HCT116 (cell line): Measurements from ENCODE around the gene TBL1X. TPM values are rescaled to one million over a fixed set of nuclear protein-coding genes. Genes with fewer than 3 reads are reported as not detected.

Experiments
- ATAC-seq: fragments of 200-7000 bp; cut with Tn5 transposase; 2 replicates; pipeline ENCODE4 v1.9.1; 2020; ENCODE audit warnings: mild to moderate bottlenecking, moderate library complexity
- BruUV-seq: library from RNA; stranded (reverse); fragments of 400-500 nt; replicated peaks from 2 replicates; lab custom pipeline; 2021; lab: Mats Ljungman, UMichigan
- CTCF ChIA-PET: fragments of 300-600 bp; sonication (Branson Sonifier 250); formaldehyde crosslinking; loops from one replicate; lab custom pipeline; 2021; ENCODE audit warnings: antibody characterized with exemption; lab: Charles Lee
- POLR2A ChIA-PET: fragments of 300-600, 350-600 bp; sonication (Branson Sonifier 250); formaldehyde crosslinking; loops from one replicate; lab custom pipeline; 2021; ENCODE audit warnings: antibody characterized with exemption; lab: Charles Lee
- RAD21 ChIA-PET, 2 experiments: fragments of 300-600 bp; sonication (Branson Sonifier 250); formaldehyde crosslinking; loops; one replicate each; lab custom pipeline; 2023; ENCODE audit warnings: low total read pairs in 2 of 2; ENCODE audit not compliant: uncharacterized antibody in 2 of 2, unreplicated experiment in 2 of 2, low non-redundant PET in 1 of 2; lab: Charles Lee
- DNase-seq: peaks from one replicate; pipeline ENCODE4 v3.0.0-alpha.2; 2010; ENCODE audit warnings: low read depth, low spot score
- H2AFZ ChIP-seq: fragments of 200-600 bp; shearing (Covaris generic), sonication (generic); 2 replicates; pipeline ENCODE4 v1.6.1; 2017; ENCODE audit warnings: low read depth, mixed run types, mixed read lengths, antibody characterized with exemption, low read length; ENCODE audit not compliant: poor library complexity, severe bottlenecking
- H3K27ac ChIP-seq: 2 replicates; pipeline ENCODE4 v1.5.1; 2012; ENCODE audit warnings: low read depth, low read length
- H3K27me3 ChIP-seq: fragments of 200-600 bp; sonication (generic); 2 replicates; pipeline ENCODE4 v1.6.1; 2016; ENCODE audit warnings: mixed run types, low read length, mixed read lengths; ENCODE audit not compliant: insufficient read depth
- H3K36me3 ChIP-seq, 2 experiments: fragments of 200-500 bp in 1 of 2; fragments of 200-600 bp in 1 of 2; sonication (Bioruptor generic) in 1 of 2; sonication (generic) in 1 of 2; 2 replicates each; pipeline versions ENCODE4 v1.5.1 to v1.6.1; 2014 to 2016; ENCODE audit warnings: low read length in 2 of 2, inconsistent platforms in 1 of 2, mixed read lengths in 1 of 2, mixed run types in 1 of 2; ENCODE audit not compliant: insufficient read depth in 2 of 2, control insufficient read depth in 1 of 2
- H3K4me1 ChIP-seq, 2 experiments: fragments of 200-600 bp in 1 of 2; sonication (generic) in 1 of 2; 2 replicates each; pipeline versions ENCODE4 v1.5.1 to v1.6.1; 2012 to 2017; ENCODE audit warnings: low read length in 2 of 2, inconsistent platforms in 1 of 2, mild to moderate bottlenecking in 1 of 2, mixed read lengths in 1 of 2, mixed run types in 1 of 2, moderate library complexity in 1 of 2; ENCODE audit not compliant: insufficient read depth in 2 of 2, control insufficient read depth in 1 of 2
- H3K4me2 ChIP-seq: fragments of 200-600 bp; sonication (generic); 2 replicates; pipeline ENCODE4 v1.6.1; 2017; ENCODE audit warnings: mixed run types, low read length, mixed read lengths
- H3K4me3 ChIP-seq, 2 experiments: fragments of 200-600 bp in 1 of 2; sonication (generic) in 1 of 2; replicated peaks in 1 of 2; 2 replicates each; pipeline ENCODE4 v1.5.1; 2011 to 2016; ENCODE audit warnings: low read length in 2 of 2, control low read depth in 1 of 2, low read depth in 1 of 2, mild to moderate bottlenecking in 1 of 2, mixed read lengths in 1 of 2, mixed run types in 1 of 2
- H3K79me2 ChIP-seq: fragments of 200-600 bp; sonication (generic); 2 replicates; pipeline ENCODE4 v1.6.1; 2017; ENCODE audit warnings: mild to moderate bottlenecking, mixed run types, low read length, moderate library complexity, mixed read lengths; ENCODE audit not compliant: insufficient read depth
- H3K9ac ChIP-seq: fragments of 200-600 bp; sonication (generic); 2 replicates; pipeline ENCODE4 v1.6.1; 2016; ENCODE audit warnings: low read length, mixed read lengths
- H3K9me2 ChIP-seq: fragments of 200-600 bp; sonication (generic), shearing (Covaris generic); 2 replicates; pipeline ENCODE4 v1.6.1; 2017; ENCODE audit warnings: mixed run types, mild to moderate bottlenecking, moderate library complexity; ENCODE audit not compliant: insufficient read depth
- H3K9me3 ChIP-seq, 2 experiments: fragments of 200-500 bp in 1 of 2; fragments of 200-600 bp in 1 of 2; sonication (Bioruptor generic) in 1 of 2; sonication (generic) in 1 of 2; 2 replicates each; pipeline ENCODE4 v1.6.1; 2014 to 2017; ENCODE audit warnings: low read length in 2 of 2, mixed read lengths in 2 of 2, inconsistent platforms in 1 of 2, low read depth in 1 of 2, mild to moderate bottlenecking in 1 of 2, mixed run types in 1 of 2, moderate library complexity in 1 of 2; ENCODE audit not compliant: control insufficient read depth in 1 of 2, insufficient read depth in 1 of 2
- H4K20me1 ChIP-seq: fragments of 200-600 bp; sonication (generic), shearing (Covaris generic); 2 replicates; pipeline ENCODE4 v1.6.1; 2017; ENCODE audit warnings: mixed run types, mild to moderate bottlenecking, moderate library complexity; ENCODE audit not compliant: insufficient read depth
- CBX3 ChIP-seq: IDR thresholded peaks from 2 replicates; pipeline ENCODE4 v1.6.1; 2012; ENCODE audit warnings: low read depth
- CTCF ChIP-seq, 3 experiments: fragments of 200-600 bp in 1 of 3; sonication (generic) in 1 of 3; IDR thresholded peaks in 2 of 3; conservative IDR thresholded peaks in 1 of 3; 2 replicates each; pipeline ENCODE4 v1.5.1; 2012 to 2017; ENCODE audit warnings: low read depth in 2 of 3, low read length in 2 of 3, antibody characterized with exemption in 1 of 3, borderline replicate concordance in 1 of 3, control low read depth in 1 of 3, mild to moderate bottlenecking in 1 of 3, mixed read lengths in 1 of 3, mixed run types in 1 of 3, moderate library complexity in 1 of 3; ENCODE audit not compliant: insufficient read depth in 1 of 3
- EZH2phosphoT487 ChIP-seq: fragments of 200-600 bp; IDR thresholded peaks from 2 replicates; pipeline ENCODE4 v1.6.1; 2018; ENCODE audit warnings: antibody characterized with exemption, borderline replicate concordance
- REST ChIP-seq: IDR thresholded peaks from 2 replicates; pipeline ENCODE4 v1.6.1; 2012; ENCODE audit warnings: low read depth
- SIN3A ChIP-seq: IDR thresholded peaks from 2 replicates; pipeline ENCODE4 v1.6.1; 2012; ENCODE audit warnings: low read depth
- YY1 ChIP-seq: IDR thresholded peaks from 2 replicates; pipeline ENCODE4 v1.6.1; 2011; ENCODE audit warnings: low read length, low read depth, moderate library complexity, mild to moderate bottlenecking; ENCODE audit not compliant: insufficient replicate concordance; ENCODE audit errors: extremely low read depth
- intact Hi-C: fragments of 100-400 bp; cut with micrococcal nuclease; formaldehyde crosslinking; loops from 2 replicates; pipeline ENCODE4 v1.10.0; 2022
- total RNA-seq: library from RNA; stranded (reverse); gene quantifications from one replicate; pipeline ENCODE4 v1.2.1, GENCODE V29; 2021; ENCODE audit not compliant: unreplicated experiment

Gene TBL1X
- total RNA-seq, 1 experiment from 2014 or later = 37.8 TPM

DNA sequence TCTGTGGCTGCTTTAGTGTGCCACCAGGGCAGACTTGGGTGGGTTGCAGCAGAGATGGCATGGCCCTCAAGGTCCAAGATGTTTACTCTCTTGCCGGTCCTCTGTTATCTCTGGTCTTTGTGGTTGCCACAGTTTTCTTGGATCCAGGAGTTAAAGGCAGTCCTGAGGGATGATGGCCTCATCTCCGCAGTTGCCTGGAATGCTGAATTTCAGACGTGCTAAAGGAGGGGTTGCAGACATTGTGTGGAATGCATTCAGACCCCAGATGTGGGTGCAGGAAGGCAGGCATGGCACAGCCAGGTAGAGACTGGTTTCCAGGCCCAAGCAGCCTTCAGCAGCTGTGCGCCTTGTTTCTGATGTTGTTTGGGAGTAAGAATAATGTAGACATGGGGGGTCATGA, 64.4 kb downstream of the TBL1X start:
- POLR2A ChIA-PET = no interaction called here

More for the DNA sequence above, 64.4 kb downstream of the TBL1X start:
- Histone ChIP-seq H3K9ac (no peak overlapping the region), H4K20me1 (no peaks in the 10 kb centered on the region), H3K79me2 (peaks cover 4% of the 10 kb centered on the region), H3K27me3 (no peaks in the 10 kb centered on the region), H3K9me3 (no peaks in the 10 kb centered on the region), H3K36me3 (no peaks in the 10 kb centered on the region), H3K27ac (no peak overlapping the region), H3K4me3 (no peak overlapping the region), H3K9me2 (no peaks in the 10 kb centered on the region), H3K4me1 (peaks cover 2 to 8% of the 10 kb centered on the region in 2 experiments; a peak in 2 of 4 replicates), H3K4me2 (no peak overlapping the region), H2AFZ (no peak overlapping the region)
- RAD21 ChIA-PET = no interaction called here
- no TSS peak for BruUV-seq
- CTCF ChIA-PET = no interaction called here
- no peak for TF ChIP-seq EZH2phosphoT487
- no peak for TF ChIP-seq CBX3
- no peak for TF ChIP-seq CTCF (IDR thresholded peaks at IDR 0.05 in 2 of 3, conservative IDR thresholded peaks at IDR 0.05 in 1 of 3; ENCODE audit: borderline replicate concordance in 1 of 3, insufficient read depth in 1 of 3, low read depth in 2 of 3, low read length in 2 of 3)
- TF ChIP-seq REST = no peak
- no peak for TF ChIP-seq YY1
- no peak for TF ChIP-seq SIN3A
- ATAC-seq (no peak), DNase-seq (no peak)
- intact Hi-C loops = no loop called here
